Inflammatory macrophage treated with lipopolysaccharide for 1 hour (primary cell): ENCODE data around the gene MMP1.
A peak's percentile ranks its signal among the peaks of the same experiment; 100 is the strongest.
"Not testable (repeated sequence)": the region's sequence is repeated elsewhere in the genome, so short reads cannot be mapped to it uniquely, and the experiment has no call there.

Experiments
- DNase-seq, 2 donors: peaks; one replicate each; pipeline ENCODE4 v3.0.0-alpha.2; 2020 to 2022

The MMP1 gene

GRCh38 chr11:102757823-102758549 lies 40.0 kb downstream of the MMP1 start:
- DNase-seq = peak; percentile 98 to 99

DNA sequence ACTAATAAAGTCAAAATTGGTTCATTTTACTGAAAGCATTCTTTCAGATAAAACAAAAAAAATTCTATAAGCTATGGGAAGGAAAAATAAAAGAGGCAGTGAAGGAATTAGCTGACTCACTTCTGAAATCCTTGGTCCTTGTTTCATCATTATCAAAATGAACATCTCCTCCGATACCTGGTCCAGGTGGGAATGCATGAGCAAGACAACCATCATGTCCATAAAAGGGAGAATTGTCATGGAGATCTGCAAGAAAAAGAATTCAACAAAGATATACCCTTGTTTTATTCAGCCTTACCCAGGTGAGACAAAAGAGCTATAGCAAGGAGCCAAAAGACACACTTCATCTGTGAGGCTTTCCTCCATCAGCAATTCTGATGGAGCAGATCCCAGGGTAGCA lies 44.7 kb downstream of the MMP1 start:
- no peak for DNase-seq

GRCh38 chr11:102751673-102752072 lies 46.3 kb downstream of the MMP1 start:
- DNase-seq = no peak

GRCh38 chr11:102749101-102749722 lies 48.7 kb downstream of the MMP1 start:
- peak in 1 of 2 donors; percentile 32 for DNase-seq

- DNase-seq = not testable (repeated sequence)
Measured at GRCh38 chr11:102746746-102747578, 51.0 kb downstream of the MMP1 start.
